Upper lobe of right lung (tissue), 1 donor: ENCODE measurements around the gene CCL1. TPM values are rescaled to one million over a fixed set of nuclear protein-coding genes. Genes with fewer than 3 reads are reported as not detected.

Experiments
- ATAC-seq: fragments of 200-7000 bp; cut with Tn5 transposase; one replicate; pipeline ENCODE4 v1.9.1; 2020; ENCODE audit warnings: mild to moderate bottlenecking, moderate library complexity
- DNase-seq: peaks from one replicate; pipeline ENCODE4 v3.0.0-alpha.2; 2020
- H3K27ac ChIP-seq: fragments of 200-600 bp; one replicate; pipeline ENCODE4 v1.8.0; 2022
- H3K27me3 ChIP-seq: fragments of 200-600 bp; one replicate; pipeline ENCODE4 v1.8.0; 2022; ENCODE audit warnings: mild to moderate bottlenecking
- H3K36me3 ChIP-seq: fragments of 200-600 bp; one replicate; pipeline ENCODE4 v1.8.0; 2022
- H3K4me1 ChIP-seq: fragments of 200-600 bp; one replicate; pipeline ENCODE4 v1.8.0; 2022
- H3K4me3 ChIP-seq: fragments of 200-600 bp; one replicate; pipeline ENCODE4 v1.8.0; 2022; ENCODE audit warnings: mild to moderate bottlenecking
- H3K9me3 ChIP-seq: fragments of 200-600 bp; one replicate; pipeline ENCODE4 v1.8.0; 2022
- CTCF ChIP-seq: fragments of 200-600 bp; IDR thresholded peaks from one replicate; pipeline ENCODE4 v1.8.0; 2022; ENCODE audit warnings: antibody characterized with exemption
- intact Hi-C: fragments of 100-400 bp; cut with DNase I; formaldehyde crosslinking; loops from one replicate; pipeline ENCODE4 v1.11.0; 2022
- total RNA-seq: library from RNA; stranded (reverse); fragmentation: NEBNext Ultra II Directional; extraction: Animal tissue kit (Norgen Biotek cat#: 25700); gene quantifications from one replicate; pipeline ENCODE4 v1.2.1, GENCODE V29; 2021
- donor health status: DM: no; HTN: yes; CAD: no; lungs with severe emphysema.

Gene CCL1
- total RNA-seq, 1 donor from 2014 or later: not detected

- Histone ChIP-seq H3K4me1 (no peaks in the 10 kb centered on the region), H3K9me3 (no peaks in the 10 kb centered on the region), H3K4me3 (no peak overlapping the region), H3K36me3 (no peaks in the 10 kb centered on the region), H3K27ac (no peak overlapping the region), H3K27me3 (no peaks in the 10 kb centered on the region)
- TF ChIP-seq CTCF: no peak
- ATAC-seq (peak; percentile 24), DNase-seq (no peak)
- intact Hi-C loops: no loop called here
Measured at GRCh38 chr17:34386697-34387550, 23.9 kb upstream of the CCL1 start.

- DNase-seq (no peak), ATAC-seq (no peak)
- no peaks in the 10 kb centered on the region for H3K4me1 ChIP-seq
- no peaks in the 10 kb centered on the region for H3K27me3 ChIP-seq
- H3K27ac ChIP-seq: no peak overlapping the region
- H3K36me3 ChIP-seq: no peaks in the 10 kb centered on the region
- no peaks in the 10 kb centered on the region for H3K9me3 ChIP-seq
- TF ChIP-seq CTCF: no peak
- intact Hi-C loops: no loop called here
- no peak overlapping the region for H3K4me3 ChIP-seq
Measured at GRCh38 chr17:34386343-34386696, 23.3 kb upstream of the CCL1 start.

- H3K27ac ChIP-seq: no peak overlapping the region
- H3K36me3 ChIP-seq: no peaks in the 10 kb centered on the region
Measured at GRCh38 chr17:34384822-34385605, 22.0 kb upstream of the CCL1 start.

GRCh38 chr17:34384271-34384670 lies 21.2 kb upstream of the CCL1 start:
- Histone ChIP-seq H3K36me3 (no peaks in the 10 kb centered on the region), H3K4me3 (no peak overlapping the region), H3K27me3 (no peaks in the 10 kb centered on the region), H3K27ac (no peak overlapping the region), H3K4me1 (no peaks in the 10 kb centered on the region), H3K9me3 (no peaks in the 10 kb centered on the region)
- intact Hi-C loops: no loop called here
- ATAC-seq: no peak
- no peak for DNase-seq
- TF ChIP-seq CTCF: no peak

More at GRCh38 chr17:34384822-34385605, 22.0 kb upstream of the CCL1 start:
- Histone ChIP-seq H3K4me3 (no peak overlapping the region), H3K27me3 (no peaks in the 10 kb centered on the region), H3K9me3 (no peaks in the 10 kb centered on the region), H3K4me1 (no peaks in the 10 kb centered on the region)
- DNase-seq (no peak), ATAC-seq (no peak)
- TF ChIP-seq CTCF: no peak
- intact Hi-C loops: no loop called here

GRCh38 chr17:34383216-34383615 lies 20.2 kb upstream of the CCL1 start:
- no peak for DNase-seq
- H3K27ac ChIP-seq: no peak overlapping the region
- H3K4me3 ChIP-seq: no peak overlapping the region
- no peaks in the 10 kb centered on the region for H3K36me3 ChIP-seq
- no peaks in the 10 kb centered on the region for H3K9me3 ChIP-seq
- ATAC-seq: no peak
- H3K27me3 ChIP-seq: no peaks in the 10 kb centered on the region
- H3K4me1 ChIP-seq: peaks cover 7% of the 10 kb centered on the region
- no peak for TF ChIP-seq CTCF
- intact Hi-C loops: no loop called here
